ENCODE results near the gene HIKESHI. TPM values are rescaled to one million over a fixed set of nuclear protein-coding genes. Genes with fewer than 3 reads are reported as not detected.
A peak's percentile ranks its signal among the peaks of the same experiment; 100 is the strongest.

HIKESHI gene, protein sequence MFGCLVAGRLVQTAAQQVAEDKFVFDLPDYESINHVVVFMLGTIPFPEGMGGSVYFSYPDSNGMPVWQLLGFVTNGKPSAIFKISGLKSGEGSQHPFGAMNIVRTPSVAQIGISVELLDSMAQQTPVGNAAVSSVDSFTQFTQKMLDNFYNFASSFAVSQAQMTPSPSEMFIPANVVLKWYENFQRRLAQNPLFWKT
- total RNA-seq = 10 to 100 TPM; 52.9 to 57.0 TPM

DNA sequence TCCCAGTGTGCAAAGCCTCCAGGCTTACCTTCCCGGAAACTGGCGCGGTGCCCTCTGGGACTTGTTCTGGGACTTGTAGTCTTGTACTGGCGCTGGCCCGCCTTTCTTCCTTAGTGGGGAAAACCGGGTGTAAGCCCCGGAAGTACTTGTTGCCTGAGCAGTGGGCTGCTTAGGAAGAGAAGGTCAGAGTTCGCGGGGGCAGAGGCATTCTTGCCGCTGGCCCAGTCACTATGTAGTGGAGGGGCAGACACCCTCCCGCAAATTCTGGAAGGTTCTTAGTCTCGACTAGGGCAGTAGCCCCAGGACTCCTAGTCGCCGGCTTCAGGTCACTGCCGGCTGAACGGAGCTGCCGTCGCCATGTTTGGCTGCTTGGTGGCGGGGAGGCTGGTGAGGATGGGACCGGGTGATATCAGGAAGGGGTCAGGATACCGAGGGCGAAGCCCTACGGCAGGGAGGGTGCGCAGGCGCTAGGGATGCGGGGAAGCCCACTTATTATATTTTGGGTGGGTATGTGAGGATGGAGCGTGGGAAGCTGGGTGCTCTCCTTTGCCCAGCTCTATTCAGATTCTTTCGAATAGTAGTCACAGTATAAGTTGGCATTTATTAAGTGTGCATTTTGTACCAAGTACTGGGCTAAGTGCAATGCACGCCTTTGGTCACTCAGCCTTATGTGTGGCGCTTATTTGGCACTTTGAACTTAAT, at the start of gene HIKESHI:
Gene HIKESHI, plus strand, starts transcription at position 149 of the 702 bp plus-strand sequence. Its CDS starts 209 bp downstream, at position 358.
- Mint-ChIP-seq H3K27ac (peak within 1 kb of the TSS; percentile 98), H3K4me1 (peaks cover 29% of the 10 kb centered on the region), H3K27me3 (no peaks in the 10 kb centered on the region), H3K9me3 (no peaks in the 10 kb centered on the region), H3K36me3 (peaks cover 15% of the 10 kb centered on the region), H3K4me3 (peak within 1 kb of the TSS; percentile 100)
- DNase-seq = peak; percentile 85

DNA sequence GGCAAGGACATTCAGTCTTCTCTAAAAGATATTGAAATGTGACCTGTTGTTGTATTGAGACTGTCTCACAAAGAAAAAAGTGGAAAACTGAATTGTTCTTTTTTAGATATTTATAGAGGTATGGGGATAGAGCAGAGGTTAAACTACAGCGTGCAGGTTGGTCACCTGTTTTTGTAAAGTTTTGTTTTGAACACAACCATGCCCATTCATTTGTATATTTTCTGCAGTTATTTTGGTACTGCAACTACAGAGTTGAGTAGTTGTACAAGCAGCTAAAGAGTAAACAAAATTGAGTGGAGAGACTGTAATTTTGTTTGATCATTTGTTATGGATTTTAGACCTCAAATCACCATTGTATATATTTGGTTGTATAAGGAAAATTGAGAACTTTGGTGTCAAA, 46.1 kb upstream of the HIKESHI start:
- Mint-ChIP-seq H3K36me3 (peaks cover 30% of the 10 kb centered on the region), H3K4me3 (no peak overlapping the region), H3K9me3 (no peaks in the 10 kb centered on the region), H3K27ac (no peak overlapping the region), H3K4me1 (peaks cover 19% of the 10 kb centered on the region), H3K27me3 (no peaks in the 10 kb centered on the region)
- no peak for DNase-seq

DNA sequence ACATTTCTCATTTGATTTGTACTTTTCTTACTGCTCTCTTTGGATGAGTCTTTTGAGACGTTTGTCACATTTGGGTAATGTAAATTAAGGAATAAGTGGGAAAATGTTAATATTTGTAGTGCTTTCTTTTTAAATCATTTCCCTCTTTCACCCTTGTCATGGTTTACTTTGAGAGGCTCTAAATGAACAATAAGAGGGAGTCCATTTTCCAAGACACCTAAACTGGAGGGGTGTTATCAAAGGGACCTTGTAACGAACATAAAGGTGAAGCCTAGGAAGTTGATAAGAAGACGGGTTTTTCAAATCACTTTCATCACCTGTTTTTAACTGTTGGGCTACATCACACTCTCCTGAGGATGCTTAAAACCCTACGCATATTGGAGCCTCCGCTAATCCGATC, 45.4 kb upstream of the HIKESHI start:
- DNase-seq = no peak
- no peaks in the 10 kb centered on the region for H3K9me3 Mint-ChIP-seq
- no peak overlapping the region for H3K27ac Mint-ChIP-seq
- no peak overlapping the region for H3K4me3 Mint-ChIP-seq
- H3K27me3 Mint-ChIP-seq = no peaks in the 10 kb centered on the region
- H3K36me3 Mint-ChIP-seq = peaks cover 27% of the 10 kb centered on the region
- peaks cover 16% of the 10 kb centered on the region for H3K4me1 Mint-ChIP-seq

DNA sequence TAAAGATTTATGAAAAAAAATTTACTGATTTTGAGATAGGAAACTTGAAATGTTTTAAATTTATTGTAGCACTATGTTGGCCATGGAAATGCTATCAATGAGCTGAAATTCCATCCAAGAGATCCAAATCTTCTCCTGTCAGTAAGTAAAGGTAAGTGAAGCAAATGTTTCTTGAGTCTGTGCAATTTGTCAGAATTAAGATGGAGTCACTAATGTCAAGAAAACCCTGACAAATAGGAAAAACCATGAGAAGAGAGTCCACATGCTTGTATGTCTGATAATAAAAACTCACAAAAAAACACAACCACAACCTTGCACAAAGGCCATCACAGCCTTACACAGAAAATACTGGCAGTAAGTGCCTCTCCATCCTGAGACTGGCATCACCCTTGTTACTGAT, 44.6 kb upstream of the HIKESHI start:
- Mint-ChIP-seq H3K27ac (no peak overlapping the region), H3K4me3 (no peak overlapping the region), H3K36me3 (peaks cover 22% of the 10 kb centered on the region), H3K27me3 (no peaks in the 10 kb centered on the region), H3K9me3 (no peaks in the 10 kb centered on the region), H3K4me1 (peaks cover 12% of the 10 kb centered on the region)
- no peak for DNase-seq

DNA sequence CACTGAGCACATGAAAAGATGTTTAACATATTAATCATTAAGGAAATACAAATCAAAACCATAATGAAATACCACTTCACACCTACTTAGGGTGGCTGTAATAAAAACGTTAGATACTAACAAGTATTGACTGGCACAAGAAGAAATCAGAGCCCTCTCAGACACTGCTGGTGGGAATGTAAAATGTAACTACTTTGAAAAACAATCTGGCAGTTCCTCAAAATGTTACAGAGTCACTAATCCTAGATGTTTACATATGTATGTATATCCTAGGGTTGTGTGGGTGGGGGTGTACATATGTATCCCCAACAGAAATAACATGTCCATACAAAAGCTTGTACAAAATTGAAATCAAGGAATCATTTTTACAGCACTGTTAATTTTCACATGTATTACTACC, 42.3 kb upstream of the HIKESHI start:
- H3K36me3 Mint-ChIP-seq = peaks cover 30% of the 10 kb centered on the region
- DNase-seq = no peak
- no peaks in the 10 kb centered on the region for H3K9me3 Mint-ChIP-seq
- H3K4me1 Mint-ChIP-seq = peaks cover 7% of the 10 kb centered on the region
- no peak overlapping the region for H3K27ac Mint-ChIP-seq
- H3K27me3 Mint-ChIP-seq = no peaks in the 10 kb centered on the region
- H3K4me3 Mint-ChIP-seq = no peak overlapping the region

DNA sequence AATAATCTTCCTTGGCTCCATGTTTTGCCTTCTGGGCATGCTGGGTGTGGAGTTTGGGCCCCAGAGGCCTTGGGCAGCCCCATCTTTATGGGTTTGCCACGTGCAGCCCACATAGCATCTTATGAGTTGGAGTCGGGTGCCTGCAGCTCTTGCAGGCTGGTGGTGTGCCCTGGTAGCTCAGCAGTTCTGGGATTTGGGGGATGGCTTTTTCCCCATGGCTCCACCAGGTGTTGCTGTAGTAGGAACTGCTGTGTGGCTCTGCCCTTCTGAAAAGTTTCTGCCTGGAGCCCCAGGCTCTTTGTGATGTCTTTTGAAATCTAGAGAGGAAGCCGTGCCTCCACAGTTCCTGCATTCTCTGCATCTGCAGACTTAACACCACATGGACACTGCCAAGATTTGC, 40.7 kb upstream of the HIKESHI start:
- Mint-ChIP-seq H3K27ac (no peak overlapping the region), H3K27me3 (no peaks in the 10 kb centered on the region), H3K36me3 (peaks cover 24% of the 10 kb centered on the region), H3K9me3 (no peaks in the 10 kb centered on the region), H3K4me3 (no peak overlapping the region), H3K4me1 (peaks cover 8% of the 10 kb centered on the region)
- no peak for DNase-seq

DNA sequence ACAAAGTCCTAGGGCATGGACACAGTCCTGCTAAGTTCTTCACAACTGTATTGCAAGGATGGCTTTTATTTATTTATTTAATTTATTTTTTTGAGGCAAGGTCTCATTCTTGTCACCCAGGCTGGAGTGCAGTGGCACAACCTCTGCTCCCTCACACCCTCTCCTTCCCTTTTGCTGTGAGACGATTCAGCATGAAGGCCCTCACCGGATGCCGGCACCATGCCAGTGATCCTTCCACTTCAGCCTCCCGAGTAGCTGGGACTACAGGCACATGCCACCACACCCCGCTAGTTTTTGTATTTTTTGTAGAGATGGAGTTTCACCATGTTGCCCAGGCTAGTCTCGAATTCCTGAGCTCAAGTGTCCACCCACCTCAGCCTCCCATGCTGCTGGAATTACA, 39.7 kb upstream of the HIKESHI start:
- no peak for DNase-seq
- Mint-ChIP-seq H3K27me3 (no peaks in the 10 kb centered on the region), H3K36me3 (peaks cover 25% of the 10 kb centered on the region), H3K4me1 (peaks cover 8% of the 10 kb centered on the region), H3K9me3 (no peaks in the 10 kb centered on the region), H3K27ac (no peak overlapping the region), H3K4me3 (no peak overlapping the region)

DNA sequence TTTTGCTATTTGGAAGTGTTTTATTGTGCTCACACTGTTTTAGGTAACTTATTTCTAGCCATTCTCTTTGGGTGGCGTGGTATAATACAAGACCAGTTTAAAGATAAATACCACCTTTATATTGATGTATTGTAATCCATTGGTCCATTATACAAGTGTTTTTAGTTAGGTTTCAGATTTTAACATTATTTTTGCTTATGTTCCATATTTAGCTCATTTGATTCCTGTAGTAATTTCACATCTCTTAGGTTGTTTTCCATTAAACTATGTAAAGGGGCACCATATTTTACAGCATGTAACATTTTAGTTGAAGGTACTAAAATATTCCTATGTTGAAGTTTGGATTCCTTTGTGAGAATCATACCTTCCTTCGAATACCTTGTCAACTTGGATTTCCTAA, 37.4 kb upstream of the HIKESHI start:
- no peak overlapping the region for H3K4me3 Mint-ChIP-seq
- H3K27me3 Mint-ChIP-seq = no peaks in the 10 kb centered on the region
- no peaks in the 10 kb centered on the region for H3K9me3 Mint-ChIP-seq
- H3K4me1 Mint-ChIP-seq = peaks cover 8% of the 10 kb centered on the region
- peaks cover 31% of the 10 kb centered on the region for H3K36me3 Mint-ChIP-seq
- no peak for DNase-seq
- H3K27ac Mint-ChIP-seq = no peak overlapping the region

DNA sequence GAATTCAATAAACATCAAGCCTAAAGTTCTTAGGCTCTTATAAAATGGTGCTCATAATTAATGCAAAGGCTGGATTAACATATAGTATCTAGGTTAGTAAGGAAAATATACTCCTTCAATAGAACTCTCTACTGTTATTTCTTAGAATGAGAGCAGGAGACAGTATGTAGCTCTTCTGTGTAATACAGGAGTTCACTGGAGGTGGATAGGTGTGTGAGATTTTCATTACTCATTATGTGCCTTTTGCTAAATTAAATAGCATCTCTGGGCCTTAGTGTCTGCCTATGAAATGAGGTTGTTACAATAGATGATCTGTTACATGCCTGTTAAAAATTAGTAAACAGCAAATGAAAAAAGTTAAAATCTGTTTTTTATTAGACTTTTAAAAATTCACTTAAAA, 36.8 kb upstream of the HIKESHI start:
- no peaks in the 10 kb centered on the region for H3K9me3 Mint-ChIP-seq
- no peak for DNase-seq
- H3K27me3 Mint-ChIP-seq = no peaks in the 10 kb centered on the region
- H3K4me3 Mint-ChIP-seq = no peak overlapping the region
- H3K27ac Mint-ChIP-seq = no peak overlapping the region
- H3K4me1 Mint-ChIP-seq = peaks cover 12% of the 10 kb centered on the region
- peaks cover 34% of the 10 kb centered on the region for H3K36me3 Mint-ChIP-seq

DNA sequence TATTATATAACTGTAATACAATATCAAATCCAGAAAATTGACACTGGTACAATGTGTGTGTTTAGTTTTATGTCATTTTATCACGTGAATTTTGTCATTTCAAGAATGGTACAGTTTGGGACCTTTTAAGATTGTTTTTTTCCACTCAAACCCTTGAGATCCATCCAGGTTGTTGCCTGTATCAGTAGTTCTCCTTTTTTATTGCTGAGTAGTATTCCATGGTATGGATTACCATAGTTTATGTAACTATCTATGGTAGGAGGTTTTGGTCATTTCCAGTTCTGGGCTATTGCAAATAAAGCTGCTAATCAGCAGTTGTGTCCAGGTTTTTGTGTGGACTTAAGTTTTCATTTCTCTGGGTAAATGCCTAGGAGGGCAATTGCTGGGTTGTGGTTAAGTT, 32.4 kb upstream of the HIKESHI start:
- no peaks in the 10 kb centered on the region for H3K9me3 Mint-ChIP-seq
- H3K4me1 Mint-ChIP-seq = peaks cover 28% of the 10 kb centered on the region
- no peak overlapping the region for H3K27ac Mint-ChIP-seq
- peaks cover 56% of the 10 kb centered on the region for H3K36me3 Mint-ChIP-seq
- no peaks in the 10 kb centered on the region for H3K27me3 Mint-ChIP-seq
- H3K4me3 Mint-ChIP-seq = no peak overlapping the region
- no peak for DNase-seq

DNA sequence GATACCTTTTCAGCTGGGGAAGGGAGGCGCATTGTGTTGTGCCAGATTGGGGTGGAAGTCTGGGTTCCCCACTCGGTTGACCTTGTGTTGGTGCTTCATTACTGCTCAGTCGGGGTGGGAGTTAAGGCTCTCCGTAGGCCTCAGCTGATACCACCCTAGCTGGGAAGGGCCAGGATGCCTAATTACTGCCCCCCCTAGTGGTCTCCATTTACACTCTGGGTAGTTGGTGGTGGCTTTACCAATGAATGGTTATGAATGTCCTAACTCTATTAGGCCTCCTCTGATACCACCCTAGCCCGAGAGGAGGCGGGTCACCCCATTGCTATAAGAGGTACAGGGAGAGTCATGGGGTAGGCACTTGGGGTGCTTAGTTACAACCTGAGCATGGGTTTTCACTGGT, 27.5 kb upstream of the HIKESHI start:
- Mint-ChIP-seq H3K36me3 (peaks cover 73% of the 10 kb centered on the region), H3K9me3 (no peaks in the 10 kb centered on the region), H3K4me3 (no peak overlapping the region), H3K27ac (no peak overlapping the region), H3K27me3 (no peaks in the 10 kb centered on the region), H3K4me1 (peaks cover 31% of the 10 kb centered on the region)
- DNase-seq = no peak

DNA sequence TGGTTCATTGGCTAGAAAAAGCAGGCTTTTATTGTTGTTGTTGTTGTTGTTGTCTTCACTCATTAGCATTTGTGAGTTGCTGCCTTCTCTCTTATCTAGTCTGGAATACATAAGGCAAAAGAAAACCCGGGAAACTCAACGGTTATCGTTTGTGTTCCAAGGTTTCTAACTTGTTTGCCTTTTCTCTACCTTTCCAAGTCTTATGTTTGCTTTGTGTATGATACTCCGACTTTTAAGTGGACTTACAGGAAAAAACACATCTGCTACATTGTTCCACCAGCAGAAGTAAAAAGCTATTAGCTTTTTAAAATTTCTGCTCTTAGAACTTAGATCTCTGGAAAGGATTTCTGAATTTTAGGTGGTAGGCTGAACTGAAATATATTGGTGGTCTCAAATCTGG, 27.0 kb upstream of the HIKESHI start:
- Mint-ChIP-seq H3K9me3 (no peaks in the 10 kb centered on the region), H3K27ac (no peak overlapping the region)

DNA sequence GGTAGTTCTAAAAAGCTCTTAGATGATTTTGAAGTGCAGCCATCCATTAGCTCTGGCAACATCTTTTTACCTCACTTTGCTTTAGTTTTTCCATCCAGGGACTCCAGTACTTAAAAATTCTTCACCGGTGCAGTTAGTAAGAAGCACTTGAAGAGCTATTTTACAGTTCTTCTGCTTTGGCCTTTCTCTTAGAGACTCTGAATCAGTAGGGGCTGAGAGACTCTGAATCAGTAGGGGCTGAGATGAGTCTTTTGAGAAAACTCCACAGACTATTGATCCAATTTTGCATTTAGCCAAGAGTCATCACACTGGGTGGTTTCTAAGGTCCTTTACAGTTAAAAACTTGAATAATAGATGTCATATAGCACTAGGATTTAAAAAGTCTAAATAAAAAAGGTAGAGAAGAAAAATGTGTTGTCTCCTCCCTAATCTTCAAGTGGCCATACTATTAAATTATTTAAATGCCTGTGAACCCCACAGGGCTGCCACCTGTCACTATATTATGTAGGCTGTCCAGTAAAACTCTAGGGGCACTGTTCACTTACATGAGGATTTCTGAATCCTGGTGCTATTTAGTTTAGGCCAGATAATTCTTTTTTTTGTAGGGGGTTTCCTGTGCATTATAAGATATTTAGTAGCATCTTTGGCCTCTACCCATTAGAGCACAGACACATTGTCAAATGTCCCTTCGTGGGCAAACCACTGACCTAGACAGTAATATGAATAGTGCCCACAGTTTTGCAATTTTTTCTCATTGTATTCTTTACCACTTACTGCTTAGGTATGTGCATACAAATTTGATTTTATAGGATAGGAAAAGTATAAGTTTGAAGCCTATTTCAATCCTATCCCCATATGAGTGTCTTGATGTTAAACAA, 26.3 kb upstream of the HIKESHI start:
- Mint-ChIP-seq H3K27me3 (no peaks in the 10 kb centered on the region), H3K4me1 (peaks cover 24% of the 10 kb centered on the region), H3K27ac (no peak overlapping the region)

More for the DNA sequence above, 27.0 kb upstream of the HIKESHI start:
- Mint-ChIP-seq H3K27me3 (no peaks in the 10 kb centered on the region), H3K4me1 (peaks cover 29% of the 10 kb centered on the region), H3K4me3 (no peak overlapping the region), H3K36me3 (peaks cover 73% of the 10 kb centered on the region)
- no peak for DNase-seq

DNA sequence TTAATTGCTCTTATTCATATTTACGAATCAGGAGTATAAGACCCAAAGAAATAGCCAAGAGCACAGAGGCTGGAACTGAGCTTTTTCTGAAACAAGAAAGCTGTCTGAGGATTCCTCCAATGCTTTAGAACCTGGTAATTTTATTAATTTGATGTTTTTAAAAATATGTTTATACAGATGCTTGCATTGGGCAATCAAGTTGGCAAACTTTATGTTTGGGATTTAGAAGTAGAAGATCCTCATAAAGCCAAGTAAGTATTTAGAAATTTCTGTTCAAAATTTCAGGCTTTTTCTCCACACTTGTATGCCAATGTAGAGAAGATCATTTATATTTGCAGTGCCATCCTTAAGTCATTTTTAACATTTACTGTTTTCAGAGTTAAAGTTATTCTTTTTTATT, 24.3 kb upstream of the HIKESHI start:
- no peaks in the 10 kb centered on the region for H3K9me3 Mint-ChIP-seq
- H3K4me1 Mint-ChIP-seq = peaks cover 26% of the 10 kb centered on the region
- H3K36me3 Mint-ChIP-seq = peaks cover 67% of the 10 kb centered on the region
- H3K27ac Mint-ChIP-seq = no peak overlapping the region
- H3K27me3 Mint-ChIP-seq = no peaks in the 10 kb centered on the region
- DNase-seq = no peak
- H3K4me3 Mint-ChIP-seq = no peak overlapping the region

More for the DNA sequence above, 26.3 kb upstream of the HIKESHI start:
- DNase-seq = no peak
- Mint-ChIP-seq H3K36me3 (peaks cover 72% of the 10 kb centered on the region), H3K4me3 (no peak overlapping the region), H3K9me3 (no peaks in the 10 kb centered on the region)

DNA sequence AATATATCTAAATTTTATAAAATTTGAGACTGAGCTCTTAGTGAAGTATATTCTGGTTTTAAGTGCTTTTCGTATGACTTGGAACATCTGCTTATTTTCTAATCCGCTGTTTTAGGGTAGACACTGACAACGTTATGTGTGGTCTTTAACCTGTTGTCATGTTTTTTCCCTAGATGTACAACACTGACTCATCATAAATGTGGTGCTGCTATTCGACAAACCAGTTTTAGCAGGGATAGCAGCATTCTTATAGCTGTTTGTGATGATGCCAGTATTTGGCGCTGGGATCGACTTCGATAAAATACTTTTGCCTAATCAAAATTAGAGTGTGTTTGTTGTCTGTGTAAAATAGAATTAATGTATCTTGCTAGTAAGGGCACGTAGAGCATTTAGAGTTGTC, 23.8 kb upstream of the HIKESHI start:
- no peaks in the 10 kb centered on the region for H3K27me3 Mint-ChIP-seq
- no peaks in the 10 kb centered on the region for H3K9me3 Mint-ChIP-seq
- no peak overlapping the region for H3K27ac Mint-ChIP-seq
- H3K4me3 Mint-ChIP-seq = no peak overlapping the region
- H3K36me3 Mint-ChIP-seq = peaks cover 63% of the 10 kb centered on the region
- peaks cover 24% of the 10 kb centered on the region for H3K4me1 Mint-ChIP-seq
- DNase-seq = no peak
